Measurements from ENCODE around the gene MBNL1. TPM values are rescaled to one million over a fixed set of nuclear protein-coding genes. Genes with fewer than 3 reads are reported as not detected.

MBNL1 gene
- polyA plus RNA-seq, 1 donor from 2014 or later: 12.7 TPM

- Histone ChIP-seq H2AFZ (ENCODE audit: low read depth, low read length) (no peak overlapping the region), H4K20me1 (ENCODE audit: insufficient read depth) (no peaks in the 10 kb centered on the region), H3K9me2 (ENCODE audit: insufficient read depth, low read length) (no peaks in the 10 kb centered on the region), H3K79me2 (replicated peaks; ENCODE audit: insufficient read depth, low read length) (peaks cover 31% of the 10 kb centered on the region), H3K4me3 (ENCODE audit: low read length) (peak overlapping the region; percentile 62), H3F3A (ENCODE audit: insufficient read depth, low read length, poor library complexity, severe bottlenecking) (no peaks in the 10 kb centered on the region), H3K9me3 (ENCODE audit: low read length) (no peaks in the 10 kb centered on the region), H3K36me3 (ENCODE audit: insufficient read depth, low read length) (no peaks in the 10 kb centered on the region), H3K27me3 (ENCODE audit: insufficient read depth, low read depth, low read length) (no peaks in the 10 kb centered on the region), H3K9ac (ENCODE audit: low read length) (no peak overlapping the region), H3K4me2 (ENCODE audit: low read length) (peak overlapping the region; percentile 26), H3K27ac (ENCODE audit: low read length) (no peak overlapping the region)
- no peak for TF ChIP-seq EZH2 (IDR thresholded peaks at IDR 0.05; ENCODE audit: borderline replicate concordance, insufficient read depth, low read length, poor library complexity, severe bottlenecking)
- TF ChIP-seq POLR2AphosphoS5 (IDR thresholded peaks at IDR 0.05): no peak
- TF ChIP-seq CTCF (IDR thresholded peaks at IDR 0.05; ENCODE audit: poor library complexity, severe bottlenecking): no peak
- TF ChIP-seq EP300 (conservative IDR thresholded peaks at IDR 0.05; ENCODE audit: poor library complexity, severe bottlenecking): no peak
- no peak for TF ChIP-seq RAD21 (conservative IDR thresholded peaks at IDR 0.05)
- TF ChIP-seq MXI1 (conservative IDR thresholded peaks at IDR 0.05; ENCODE audit: poor library complexity, severe bottlenecking): no peak
- no peak for TF ChIP-seq TAF1 (IDR thresholded peaks at IDR 0.05; ENCODE audit: low read depth)
- TF ChIP-seq REST (IDR thresholded peaks at IDR 0.05; ENCODE audit: borderline replicate concordance): no peak
- TF ChIP-seq SMC3 (conservative IDR thresholded peaks at IDR 0.05; ENCODE audit: poor library complexity): no peak
Measured at GRCh38 chr3:152302521-152303021, 33.8 kb downstream of the MBNL1 start.

- Histone ChIP-seq H3K4me3 (ENCODE audit: low read length) (no peak overlapping the region), H2AFZ (ENCODE audit: low read depth, low read length) (no peak overlapping the region), H3K36me3 (ENCODE audit: insufficient read depth, low read length) (no peaks in the 10 kb centered on the region), H3K9me3 (ENCODE audit: low read length) (no peaks in the 10 kb centered on the region), H3F3A (ENCODE audit: insufficient read depth, low read length, poor library complexity, severe bottlenecking) (no peaks in the 10 kb centered on the region), H3K27me3 (ENCODE audit: insufficient read depth, low read depth, low read length) (no peaks in the 10 kb centered on the region), H3K79me2 (replicated peaks; ENCODE audit: insufficient read depth, low read length) (peaks cover 31% of the 10 kb centered on the region), H3K9ac (ENCODE audit: low read length) (no peak overlapping the region), H4K20me1 (ENCODE audit: insufficient read depth) (no peaks in the 10 kb centered on the region), H3K27ac (ENCODE audit: low read length) (no peak overlapping the region), H3K9me2 (ENCODE audit: insufficient read depth, low read length) (no peaks in the 10 kb centered on the region), H3K4me2 (ENCODE audit: low read length) (no peak overlapping the region)
- no peak for TF ChIP-seq CTCF (IDR thresholded peaks at IDR 0.05; ENCODE audit: poor library complexity, severe bottlenecking)
- no peak for TF ChIP-seq REST (IDR thresholded peaks at IDR 0.05; ENCODE audit: borderline replicate concordance)
- no peak for TF ChIP-seq RAD21 (conservative IDR thresholded peaks at IDR 0.05)
- TF ChIP-seq TAF1 (IDR thresholded peaks at IDR 0.05; ENCODE audit: low read depth): no peak
Measured at GRCh38 chr3:152304160-152304559, 35.4 kb downstream of the MBNL1 start.

All from neural cell (in vitro differentiated cells).